D721Med (cell line): Measurements from ENCODE around the gene IGFBP2.

Experiments
- DNase-seq: peaks from one replicate; pipeline ENCODE4 v3.0.0; 2011; ENCODE audit warnings: low spot score; ENCODE audit not compliant: insufficient read length
- FAIRE-seq: peaks from 2 replicates; lab custom pipeline; 2011; peaks lifted over from hg19 to GRCh38; lab: Jason Lieb, UNC
- TF ChIP-seq, protein P1 (sequence below): IDR thresholded peaks from 2 replicates; pipeline ENCODE4 v1.5.1; 2012; ENCODE audit warnings: mild to moderate bottlenecking, control low read depth; ENCODE audit not compliant: insufficient read depth; ENCODE audit errors: missing control alignments

Gene IGFBP2

DNA sequence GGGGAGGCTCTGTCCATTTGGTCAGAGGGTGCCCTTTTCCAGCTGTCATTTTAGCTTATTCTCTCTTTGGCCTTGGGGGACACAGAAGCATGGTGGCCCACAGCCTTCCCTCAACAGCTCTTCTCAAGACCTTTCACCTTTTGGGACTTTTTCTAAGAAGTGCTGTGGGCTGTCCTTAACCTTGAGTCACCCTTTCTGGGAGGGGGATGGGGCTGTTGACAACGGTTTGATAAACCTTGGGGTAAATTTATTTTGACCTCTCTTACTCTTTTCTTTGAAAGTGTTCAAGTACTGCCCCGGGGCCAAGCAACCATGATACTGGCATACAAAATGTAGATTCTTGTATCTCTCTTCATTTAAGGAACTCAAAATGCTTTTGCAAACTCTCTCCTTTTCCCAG, 48.5 kb downstream of the IGFBP2 start:
- no peak for DNase-seq

DNA sequence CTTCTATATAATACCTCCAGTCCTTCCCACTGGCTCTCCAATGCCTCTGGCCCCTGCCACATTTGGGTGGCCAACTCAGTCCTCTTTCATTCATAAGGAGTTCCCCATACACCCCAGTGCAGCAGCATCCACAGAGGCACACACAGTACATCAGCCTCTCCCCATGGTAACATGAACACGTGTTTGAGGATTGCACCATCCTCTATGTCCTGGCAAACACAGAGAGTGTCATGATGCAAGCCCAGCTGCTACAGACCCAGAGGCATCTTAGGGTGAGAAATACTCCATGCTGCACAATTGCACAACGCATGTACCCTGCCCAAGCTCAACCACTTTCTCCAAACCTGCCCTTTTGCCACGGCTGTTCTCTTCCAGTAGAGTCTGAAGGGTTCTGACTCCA, 50.6 kb downstream of the IGFBP2 start:
- TF ChIP-seq, protein P1, sequence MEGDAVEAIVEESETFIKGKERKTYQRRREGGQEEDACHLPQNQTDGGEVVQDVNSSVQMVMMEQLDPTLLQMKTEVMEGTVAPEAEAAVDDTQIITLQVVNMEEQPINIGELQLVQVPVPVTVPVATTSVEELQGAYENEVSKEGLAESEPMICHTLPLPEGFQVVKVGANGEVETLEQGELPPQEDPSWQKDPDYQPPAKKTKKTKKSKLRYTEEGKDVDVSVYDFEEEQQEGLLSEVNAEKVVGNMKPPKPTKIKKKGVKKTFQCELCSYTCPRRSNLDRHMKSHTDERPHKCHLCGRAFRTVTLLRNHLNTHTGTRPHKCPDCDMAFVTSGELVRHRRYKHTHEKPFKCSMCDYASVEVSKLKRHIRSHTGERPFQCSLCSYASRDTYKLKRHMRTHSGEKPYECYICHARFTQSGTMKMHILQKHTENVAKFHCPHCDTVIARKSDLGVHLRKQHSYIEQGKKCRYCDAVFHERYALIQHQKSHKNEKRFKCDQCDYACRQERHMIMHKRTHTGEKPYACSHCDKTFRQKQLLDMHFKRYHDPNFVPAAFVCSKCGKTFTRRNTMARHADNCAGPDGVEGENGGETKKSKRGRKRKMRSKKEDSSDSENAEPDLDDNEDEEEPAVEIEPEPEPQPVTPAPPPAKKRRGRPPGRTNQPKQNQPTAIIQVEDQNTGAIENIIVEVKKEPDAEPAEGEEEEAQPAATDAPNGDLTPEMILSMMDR = no peak
- FAIRE-seq (no peak), DNase-seq (no peak)

More for the DNA sequence above, 48.5 kb downstream of the IGFBP2 start:
- TF ChIP-seq, protein P1 = no peak
- no peak for FAIRE-seq

DNA sequence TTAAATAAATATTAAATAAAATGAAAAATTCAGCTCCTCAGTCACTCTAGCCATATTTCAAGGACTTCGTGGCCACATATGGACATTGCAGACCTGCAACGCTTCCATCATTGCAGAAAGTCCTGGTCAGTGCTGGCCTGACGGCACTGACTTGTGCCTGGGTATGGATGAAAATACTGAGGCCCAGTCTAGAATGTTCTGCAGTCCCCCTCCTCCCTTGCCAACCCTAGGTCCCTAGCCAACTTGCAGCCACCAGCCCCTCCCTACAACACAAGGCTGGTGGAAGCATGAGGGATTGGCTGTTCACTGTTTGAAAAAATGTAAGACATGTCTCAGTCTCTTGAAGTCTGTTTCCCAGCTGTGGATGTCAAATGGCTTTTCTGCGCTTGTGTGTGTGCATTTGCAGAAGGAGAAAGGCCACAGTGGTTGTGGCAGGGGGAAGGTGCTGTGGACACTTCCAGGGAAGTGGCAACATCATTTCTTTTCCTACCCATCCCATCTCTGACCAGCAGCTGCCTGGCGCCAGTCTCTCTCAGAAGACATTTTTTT, 52.2 kb downstream of the IGFBP2 start:
- FAIRE-seq (no peak), DNase-seq (no peak)
- TF ChIP-seq, protein P1 = no peak

DNA sequence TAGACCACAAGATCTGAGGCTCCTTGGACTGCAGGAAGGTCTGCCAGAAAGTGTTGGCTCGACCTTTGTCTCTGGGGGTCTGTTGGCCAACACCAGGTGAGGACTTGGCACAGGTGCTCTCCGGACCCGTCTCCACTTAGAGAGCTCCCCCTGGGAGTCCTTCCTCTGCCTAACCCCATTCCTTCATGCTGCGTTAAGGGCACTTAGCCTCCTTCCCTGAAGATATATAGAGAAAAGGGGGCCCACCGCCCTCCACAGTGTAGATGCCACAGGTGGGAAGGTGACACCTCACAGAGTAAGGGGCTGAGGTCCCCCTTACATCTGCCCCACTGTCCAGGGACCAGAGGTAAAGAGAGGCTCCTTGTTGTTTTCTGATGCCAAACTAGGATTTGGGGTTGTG, 53.9 kb downstream of the IGFBP2 start:
- TF ChIP-seq, protein P1 = no peak
- FAIRE-seq (no peak), DNase-seq (no peak)

DNA sequence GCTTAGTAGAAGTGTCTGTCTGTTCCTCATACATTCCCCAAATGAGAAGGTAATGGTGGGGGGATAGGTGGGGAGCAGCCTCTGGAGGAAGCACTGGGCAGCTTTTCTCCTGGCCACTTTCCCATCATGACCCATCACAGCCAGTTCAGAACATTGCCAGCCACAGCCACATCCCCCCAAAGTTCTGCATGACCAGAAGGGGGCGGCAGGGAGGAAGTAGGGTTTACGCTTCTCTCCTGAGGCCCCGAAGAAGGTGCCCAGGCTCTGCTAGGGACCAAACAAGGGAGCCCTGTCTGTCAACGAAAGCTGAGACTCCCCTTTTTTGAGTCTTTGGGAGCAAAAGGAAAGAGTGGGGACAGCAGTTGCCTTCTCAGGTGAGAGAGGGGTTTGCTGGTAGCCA, 54.4 kb downstream of the IGFBP2 start:
- no peak for DNase-seq
- FAIRE-seq = no peak
- TF ChIP-seq, protein P1 = peak; percentile 21

DNA sequence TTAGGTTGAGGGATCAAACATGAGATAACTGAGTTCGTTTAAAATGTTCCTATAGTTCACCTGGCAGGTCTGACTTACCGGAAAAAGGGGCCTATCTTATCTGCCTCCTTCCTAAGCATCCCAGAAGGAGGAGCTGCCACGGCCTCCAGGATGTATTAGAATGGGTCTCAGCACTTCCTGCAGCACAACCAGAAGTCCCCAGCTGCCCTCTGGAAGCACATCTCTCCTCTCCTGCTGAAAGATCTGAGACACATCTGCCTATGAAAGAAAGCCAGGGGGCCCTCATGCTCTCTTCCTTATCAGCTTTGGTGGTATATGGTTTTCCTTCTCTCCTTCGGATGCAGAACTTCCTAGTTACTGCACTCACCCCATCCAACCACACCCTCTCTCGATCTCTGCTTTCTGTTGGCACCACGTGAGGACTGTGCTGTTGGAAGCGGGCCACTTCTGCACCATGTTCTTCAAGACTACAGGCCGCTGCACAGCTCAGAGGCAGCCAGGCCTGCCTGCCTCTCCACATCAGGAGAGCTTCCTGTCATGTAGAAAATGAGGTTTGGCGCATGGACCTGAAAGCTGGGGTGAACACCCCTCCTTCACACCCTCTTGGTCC, 55.6 kb downstream of the IGFBP2 start:
- DNase-seq (no peak), FAIRE-seq (no peak)

DNA sequence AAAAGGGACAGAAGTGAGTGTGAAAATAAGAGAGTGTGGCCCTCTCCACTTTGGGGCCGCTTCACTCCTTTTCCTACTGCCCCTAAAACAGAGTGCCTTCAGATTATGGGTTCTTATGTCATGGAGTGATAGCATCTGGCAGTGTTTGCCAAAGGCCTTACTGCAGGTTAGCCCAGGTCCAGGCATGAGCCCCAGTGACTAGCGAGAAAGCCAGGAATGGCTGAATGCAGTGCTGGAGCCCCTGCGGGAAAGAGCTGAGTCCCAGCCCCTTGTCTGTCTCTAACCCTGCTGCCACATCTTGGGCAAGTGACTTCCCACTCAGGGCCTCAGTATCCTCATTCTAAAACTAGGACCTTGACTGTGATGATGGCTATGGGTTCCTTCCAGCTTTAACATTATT, 56.2 kb downstream of the IGFBP2 start:
- FAIRE-seq (no peak), DNase-seq (no peak)
- TF ChIP-seq, protein P1 = no peak

More for the DNA sequence above, 55.6 kb downstream of the IGFBP2 start:
- TF ChIP-seq, protein P1 = no peak
